ENCODE measurements around the gene TCF15. TPM values are rescaled to one million over a fixed set of nuclear protein-coding genes. Genes with fewer than 3 reads are reported as not detected.

TCF15 gene
- total and polyA plus RNA-seq, 8 donors, result 0.25 to 0.43 (median 0.33) TPM; not detected in 5

- H3K27ac ChIP-seq, result no peak overlapping the region
- WGBS, 5 donors, result 74 to 80% (median 77%) methylated on average over 11 of the region's 11 CpGs
- TF ChIP-seq, protein P1, sequence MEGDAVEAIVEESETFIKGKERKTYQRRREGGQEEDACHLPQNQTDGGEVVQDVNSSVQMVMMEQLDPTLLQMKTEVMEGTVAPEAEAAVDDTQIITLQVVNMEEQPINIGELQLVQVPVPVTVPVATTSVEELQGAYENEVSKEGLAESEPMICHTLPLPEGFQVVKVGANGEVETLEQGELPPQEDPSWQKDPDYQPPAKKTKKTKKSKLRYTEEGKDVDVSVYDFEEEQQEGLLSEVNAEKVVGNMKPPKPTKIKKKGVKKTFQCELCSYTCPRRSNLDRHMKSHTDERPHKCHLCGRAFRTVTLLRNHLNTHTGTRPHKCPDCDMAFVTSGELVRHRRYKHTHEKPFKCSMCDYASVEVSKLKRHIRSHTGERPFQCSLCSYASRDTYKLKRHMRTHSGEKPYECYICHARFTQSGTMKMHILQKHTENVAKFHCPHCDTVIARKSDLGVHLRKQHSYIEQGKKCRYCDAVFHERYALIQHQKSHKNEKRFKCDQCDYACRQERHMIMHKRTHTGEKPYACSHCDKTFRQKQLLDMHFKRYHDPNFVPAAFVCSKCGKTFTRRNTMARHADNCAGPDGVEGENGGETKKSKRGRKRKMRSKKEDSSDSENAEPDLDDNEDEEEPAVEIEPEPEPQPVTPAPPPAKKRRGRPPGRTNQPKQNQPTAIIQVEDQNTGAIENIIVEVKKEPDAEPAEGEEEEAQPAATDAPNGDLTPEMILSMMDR (IDR thresholded peaks at IDR 0.05), result no peak
- TF ChIP-seq POLR2A (IDR thresholded peaks at IDR 0.05) (no peak), EP300 (IDR thresholded peaks at IDR 0.05) (no peak), POLR2AphosphoS5 (IDR thresholded peaks at IDR 0.05) (no peak)
- H3K36me3 ChIP-seq, result peaks cover 0 to 5% (median 2%) of the 10 kb centered on the region in 4 donors
- DNase-seq, result no peak
- intact Hi-C loops (cut with DNase I; ENCODE audit: low total_unique reads), result no loop called here
- peaks cover 0 to 37% (median 5%) of the 10 kb centered on the region in 3 donors for H3K27me3 ChIP-seq
- no peak overlapping the region for H3K4me3 ChIP-seq
- H3K9me3 ChIP-seq, result no peaks in the 10 kb centered on the region
- H3K4me1 ChIP-seq, result peaks cover 16 to 29% (median 26%) of the 10 kb centered on the region in 4 donors
Measured at GRCh38 chr20:655726-656624, 45.9 kb upstream of the TCF15 start.

- Histone ChIP-seq H3K4me1 (peaks cover 16 to 32% (median 28%) of the 10 kb centered on the region in 4 donors), H3K4me3 (peak overlapping the region in 1 of 4 donors; percentile 84), H3K36me3 (peaks cover 12 to 20% (median 18%) of the 10 kb centered on the region in 4 donors), H3K27ac (peak overlapping the region in 2 of 5 donors; percentile 86 to 88), H3K27me3 (peaks cover 0 to 21% (median 0%) of the 10 kb centered on the region in 3 donors), H3K9me3 (no peaks in the 10 kb centered on the region)
- TF ChIP-seq, protein P1 (IDR thresholded peaks at IDR 0.05), result no peak
- TF ChIP-seq POLR2A (IDR thresholded peaks at IDR 0.05) (no peak), EP300 (IDR thresholded peaks at IDR 0.05) (no peak), POLR2AphosphoS5 (IDR thresholded peaks at IDR 0.05) (no peak)
- 91 to 96% (median 92%) methylated on average over 3 of the region's 3 CpGs for WGBS, 5 donors
- intact Hi-C loops (cut with DNase I; ENCODE audit: low total_unique reads), result no loop called here
- DNase-seq, result no peak
Measured at GRCh38 chr20:654417-654750, 44.3 kb upstream of the TCF15 start.

- Histone ChIP-seq H3K9me3 (no peaks in the 10 kb centered on the region), H3K4me3 (peak overlapping the region; percentile 74 to 93 (median 80)), H3K36me3 (peaks cover 16 to 26% (median 24%) of the 10 kb centered on the region in 4 donors), H3K27ac (peak overlapping the region; percentile 15 to 91 (median 88)), H3K27me3 (peaks cover 0 to 15% (median 0%) of the 10 kb centered on the region in 3 donors), H3K4me1 (peaks cover 16 to 32% (median 28%) of the 10 kb centered on the region in 4 donors)
- DNase-seq, result peak in 1 of 2 donors; percentile 35
- 12 to 18% (median 16%) methylated on average over 18 to 31 of the region's 31 CpGs for WGBS, 5 donors
- intact Hi-C loops (cut with DNase I; ENCODE audit: low total_unique reads), result no loop called here
- peak in 1 of 3 donors; percentile 1 for TF ChIP-seq POLR2AphosphoS5 (IDR thresholded peaks at IDR 0.05)
- TF ChIP-seq, protein P1 (IDR thresholded peaks at IDR 0.05), result no peak
Measured at GRCh38 chr20:653590-654416, 43.7 kb upstream of the TCF15 start.

GRCh38 chr20:653110-653589 lies 43.0 kb upstream of the TCF15 start, which contains the start of gene SRXN1:
SRXN1 (minus strand) TSS chr20:653200; CDS start chr20:653185, 15 bp downstream.
- peaks cover 23 to 33% (median 30%) of the 10 kb centered on the region in 4 donors for H3K36me3 ChIP-seq
- peak; percentile 94 to 96 for DNase-seq
- peaks cover 16 to 32% (median 28%) of the 10 kb centered on the region in 4 donors for H3K4me1 ChIP-seq
- H3K27ac ChIP-seq, result peak within 1 kb of the TSS; percentile 85 to 91 (median 88)
- WGBS, 5 donors, result 0 to 1% (median 1%) methylated on average over 10 to 74 of the region's 74 CpGs
- intact Hi-C loops (cut with DNase I; ENCODE audit: low total_unique reads), result no loop called here
- TF ChIP-seq, protein P1 (IDR thresholded peaks at IDR 0.05), result peak in 3 of 7 experiments; percentile 31 to 64 (median 44)
- TF ChIP-seq POLR2A (IDR thresholded peaks at IDR 0.05) (no peak), EP300 (IDR thresholded peaks at IDR 0.05) (no peak), POLR2AphosphoS5 (IDR thresholded peaks at IDR 0.05) (peak; percentile 8 to 70 (median 69))
- H3K9me3 ChIP-seq, result peaks cover 0 to under 1% (median 0%) of the 10 kb centered on the region in 4 donors
- peak within 1 kb of the TSS; percentile 74 to 93 (median 80) for H3K4me3 ChIP-seq
- peaks cover 0 to 9% (median 0%) of the 10 kb centered on the region in 3 donors for H3K27me3 ChIP-seq
